VCaP (cell line): ENCODE results near the gene C5orf15.

Experiments
- H3K27ac ChIP-seq: fragments of 450-650 bp; 2 replicates; pipeline ENCODE4 v1.5.1; 2017
- TF ChIP-seq, protein P1 (sequence below): fragments of 450-650 bp; conservative IDR thresholded peaks from 2 replicates; pipeline ENCODE4 v1.5.1; 2017; ENCODE audit warnings: mild to moderate bottlenecking, moderate library complexity

The C5orf15 gene

GRCh38 chr5:133933169-133933509 lies 35.3 kb downstream of the C5orf15 start:
- H3K27ac ChIP-seq: no peak overlapping the region
- TF ChIP-seq, protein P1, sequence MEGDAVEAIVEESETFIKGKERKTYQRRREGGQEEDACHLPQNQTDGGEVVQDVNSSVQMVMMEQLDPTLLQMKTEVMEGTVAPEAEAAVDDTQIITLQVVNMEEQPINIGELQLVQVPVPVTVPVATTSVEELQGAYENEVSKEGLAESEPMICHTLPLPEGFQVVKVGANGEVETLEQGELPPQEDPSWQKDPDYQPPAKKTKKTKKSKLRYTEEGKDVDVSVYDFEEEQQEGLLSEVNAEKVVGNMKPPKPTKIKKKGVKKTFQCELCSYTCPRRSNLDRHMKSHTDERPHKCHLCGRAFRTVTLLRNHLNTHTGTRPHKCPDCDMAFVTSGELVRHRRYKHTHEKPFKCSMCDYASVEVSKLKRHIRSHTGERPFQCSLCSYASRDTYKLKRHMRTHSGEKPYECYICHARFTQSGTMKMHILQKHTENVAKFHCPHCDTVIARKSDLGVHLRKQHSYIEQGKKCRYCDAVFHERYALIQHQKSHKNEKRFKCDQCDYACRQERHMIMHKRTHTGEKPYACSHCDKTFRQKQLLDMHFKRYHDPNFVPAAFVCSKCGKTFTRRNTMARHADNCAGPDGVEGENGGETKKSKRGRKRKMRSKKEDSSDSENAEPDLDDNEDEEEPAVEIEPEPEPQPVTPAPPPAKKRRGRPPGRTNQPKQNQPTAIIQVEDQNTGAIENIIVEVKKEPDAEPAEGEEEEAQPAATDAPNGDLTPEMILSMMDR: no peak

DNA sequence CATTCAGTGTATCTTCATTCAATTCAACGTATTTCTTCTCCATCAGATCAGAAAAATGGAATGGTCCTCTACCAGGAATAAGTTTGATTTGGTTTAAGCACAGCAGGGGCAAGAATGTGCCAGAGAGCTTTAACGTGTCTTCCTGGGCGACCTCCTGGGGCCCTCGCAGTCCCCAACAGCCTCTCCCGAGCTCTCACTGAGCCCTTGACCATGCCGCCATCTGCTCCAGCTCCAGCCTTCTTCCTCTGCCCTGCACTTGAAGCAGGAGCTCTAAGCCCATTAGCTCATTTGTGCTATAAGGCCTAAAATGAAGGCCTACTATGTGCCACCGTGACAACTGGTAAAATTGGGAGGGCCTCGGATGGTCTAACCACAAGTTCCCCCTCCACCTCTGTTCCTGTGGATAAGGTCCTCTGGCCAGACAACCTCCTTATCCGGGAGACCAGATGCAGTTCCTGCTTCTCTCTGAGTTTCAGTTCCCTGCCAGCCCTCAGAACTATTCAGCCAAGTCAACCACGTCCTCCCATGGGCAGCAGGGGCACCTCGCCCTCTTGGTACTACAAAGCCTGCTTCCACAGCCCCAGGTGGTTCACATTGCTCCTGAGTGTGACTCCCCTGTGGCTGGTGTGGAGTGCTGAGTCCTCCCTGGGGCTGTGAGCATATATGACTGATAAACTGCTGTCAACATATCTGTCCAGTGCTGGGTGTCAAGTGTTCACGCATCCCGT lies 35.8 kb downstream of the C5orf15 start:
- TF ChIP-seq, protein P1: no peak
- H3K27ac ChIP-seq: no peak overlapping the region

- H3K27ac ChIP-seq: no peak overlapping the region
- TF ChIP-seq, protein P1: no peak
These were observed 36.9 kb downstream of the C5orf15 start for GRCh38 chr5:133931546-133931945.

GRCh38 chr5:133930813-133931090 lies 37.7 kb downstream of the C5orf15 start:
- H3K27ac ChIP-seq: no peak overlapping the region

DNA sequence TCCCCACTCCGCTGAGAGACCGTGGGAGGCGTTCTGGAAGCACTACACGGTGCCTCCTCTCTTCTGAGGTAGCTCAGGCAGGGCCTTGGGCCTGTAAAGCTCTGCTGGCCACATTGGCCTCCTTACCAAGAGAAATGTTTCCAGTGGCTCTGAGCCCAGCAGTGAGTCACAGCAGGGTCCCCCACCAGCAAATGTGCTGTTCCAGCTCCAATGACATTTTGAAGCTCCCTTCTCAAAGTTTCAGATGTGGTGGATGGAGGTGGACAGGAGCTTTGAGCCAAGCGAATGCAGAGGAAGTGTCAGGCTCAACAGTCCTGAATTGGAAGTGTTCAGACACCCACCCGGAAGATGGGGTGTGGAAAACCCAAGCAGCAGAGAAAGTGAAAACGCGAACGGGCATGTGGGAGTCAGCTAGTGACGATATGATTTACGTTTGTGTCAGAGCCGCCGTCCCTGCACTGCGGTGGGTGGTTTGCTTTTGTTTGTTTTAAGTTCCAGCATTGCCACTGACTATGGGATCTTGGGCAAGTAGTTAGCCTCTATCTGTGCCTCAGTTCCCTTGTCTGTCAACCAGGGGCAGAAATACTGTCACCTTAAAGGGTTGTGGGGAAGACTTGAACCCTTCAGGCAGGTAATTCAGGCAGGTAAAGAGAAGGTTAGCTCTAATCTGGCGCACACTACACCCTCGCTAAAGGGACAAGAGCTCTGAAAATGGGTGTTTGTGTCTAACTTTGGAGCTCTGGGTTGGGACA lies 38.2 kb downstream of the C5orf15 start:
- no peak overlapping the region for H3K27ac ChIP-seq
- TF ChIP-seq, protein P1: no peak

More at GRCh38 chr5:133930813-133931090, 37.7 kb downstream of the C5orf15 start:
- TF ChIP-seq, protein P1: no peak

- TF ChIP-seq, protein P1: no peak
- H3K27ac ChIP-seq: no peak overlapping the region
These were observed 39.6 kb downstream of the C5orf15 start for GRCh38 chr5:133928587-133929393.
